ENCODE results near the gene LONRF2.

LONRF2 gene

GRCh38 chr2:100230754-100231153, 91.5 kb downstream of the LONRF2 start:
- DNase-seq (ENCODE audit: low read depth in 1 of 2, low spot score in 1 of 2) = no peak
- Histone ChIP-seq H3K4me3 (replicated peaks; ENCODE audit: insufficient read depth, low read length) (no peak overlapping the region), H3K27me3 (ENCODE audit: insufficient read depth, poor library complexity, severe bottlenecking) (no peaks in the 10 kb centered on the region), H3K27ac (replicated peaks) (no peak overlapping the region)
- TF ChIP-seq SPI1 (IDR thresholded peaks at IDR 0.05; ENCODE audit: borderline replicate concordance, low read depth) = no peak

GRCh38 chr2:100228967-100229366, 93.3 kb downstream of the LONRF2 start:
- Histone ChIP-seq H3K27me3 (ENCODE audit: insufficient read depth, poor library complexity, severe bottlenecking) (no peaks in the 10 kb centered on the region), H3K27ac (replicated peaks) (no peak overlapping the region), H3K4me3 (replicated peaks; ENCODE audit: insufficient read depth, low read length) (no peak overlapping the region)
- TF ChIP-seq SPI1 (IDR thresholded peaks at IDR 0.05; ENCODE audit: borderline replicate concordance, low read depth) = no peak
- no peak for TF ChIP-seq REST (IDR thresholded peaks at IDR 0.05; ENCODE audit: insufficient replicate concordance, low read depth)
- no peak for TF ChIP-seq POLR2AphosphoS5 (IDR thresholded peaks at IDR 0.05; ENCODE audit: low read depth)
- no peak for TF ChIP-seq CTCF (IDR thresholded peaks at IDR 0.05; ENCODE audit: insufficient read depth, low read length)
- TF ChIP-seq GABPA (IDR thresholded peaks at IDR 0.05; ENCODE audit: low read depth) = no peak
- DNase-seq (ENCODE audit: low read depth in 1 of 2, low spot score in 1 of 2) = no peak

- TF ChIP-seq POLR2AphosphoS5 (IDR thresholded peaks at IDR 0.05; ENCODE audit: low read depth) (no peak), REST (IDR thresholded peaks at IDR 0.05; ENCODE audit: insufficient replicate concordance, low read depth) (no peak), SPI1 (IDR thresholded peaks at IDR 0.05; ENCODE audit: borderline replicate concordance, low read depth) (no peak), GABPA (IDR thresholded peaks at IDR 0.05; ENCODE audit: low read depth) (no peak), CTCF (IDR thresholded peaks at IDR 0.05; ENCODE audit: insufficient read depth, low read length) (no peak)
- DNase-seq (ENCODE audit: low read depth in 1 of 2, low spot score in 1 of 2) = no peak
- H3K27ac ChIP-seq (replicated peaks) = no peak overlapping the region
These were observed 93.9 kb downstream of the LONRF2 start for GRCh38 chr2:100228415-100228814.

GRCh38 chr2:100224988-100225710, 97.2 kb downstream of the LONRF2 start:
- Histone ChIP-seq H3K27ac (replicated peaks) (no peak overlapping the region), H3K4me3 (replicated peaks; ENCODE audit: insufficient read depth, low read length) (no peak overlapping the region), H3K27me3 (ENCODE audit: insufficient read depth, poor library complexity, severe bottlenecking) (no peaks in the 10 kb centered on the region)
- DNase-seq (ENCODE audit: low read depth in 1 of 2, low spot score in 1 of 2) = no peak
- TF ChIP-seq REST (IDR thresholded peaks at IDR 0.05; ENCODE audit: insufficient replicate concordance, low read depth) = no peak
- no peak for TF ChIP-seq POLR2AphosphoS5 (IDR thresholded peaks at IDR 0.05; ENCODE audit: low read depth)
- no peak for TF ChIP-seq GABPA (IDR thresholded peaks at IDR 0.05; ENCODE audit: low read depth)
- TF ChIP-seq CTCF (IDR thresholded peaks at IDR 0.05; ENCODE audit: insufficient read depth, low read length) = no peak
- TF ChIP-seq SPI1 (IDR thresholded peaks at IDR 0.05; ENCODE audit: borderline replicate concordance, low read depth) = no peak

More at GRCh38 chr2:100228415-100228814, 93.9 kb downstream of the LONRF2 start:
- Histone ChIP-seq H3K27me3 (ENCODE audit: insufficient read depth, poor library complexity, severe bottlenecking) (no peaks in the 10 kb centered on the region), H3K4me3 (replicated peaks; ENCODE audit: insufficient read depth, low read length) (no peak overlapping the region)

All from HL-60 (cell line).